ENCODE measurements around the gene SLC35B1. TPM values are rescaled to one million over a fixed set of nuclear protein-coding genes. Genes with fewer than 3 reads are reported as not detected.

SLC35B1 gene
- total RNA-seq, 1 experiment from 2014 or later: 99.6 TPM

- H3K27me3 Mint-ChIP-seq (ENCODE audit: insufficient read depth, unreplicated experiment): no peaks in the 10 kb centered on the region
- H3K4me3 Mint-ChIP-seq (ENCODE audit: unreplicated experiment): no peak overlapping the region
- ChIA-PET CTCF (interaction anchor here (0.7 to 1.1 kb wide), 2 partner anchors 320 to 926 kb away, joined by 3 read pairs; no protein-coding TSS in a partner anchor), POLR2A (interaction anchor here (0.7 to 1.1 kb wide), 2 partner anchors 14 to 97 kb away, joined by 3 read pairs; no protein-coding TSS in a partner anchor)
- H3K27ac Mint-ChIP-seq (ENCODE audit: low read depth, unreplicated experiment): no peak overlapping the region
- no peak for DNase-seq (ENCODE audit: unreplicated experiment)
- H3K4me1 Mint-ChIP-seq (ENCODE audit: insufficient read depth, unreplicated experiment): no peaks in the 10 kb centered on the region
- TF ChIP-seq CTCF (IDR thresholded peaks at IDR 0.05; ENCODE audit: unreplicated experiment): no peak
- no peaks in the 10 kb centered on the region for H3K9me3 Mint-ChIP-seq (ENCODE audit: unreplicated experiment)
- intact Hi-C loops (cut with micrococcal nuclease): no loop called here
- BruUV-seq (replicated peaks): no TSS peak
- H3K36me3 Mint-ChIP-seq (ENCODE audit: insufficient read depth, unreplicated experiment): no peaks in the 10 kb centered on the region
Measured at GRCh38 chr17:49755663-49756283, 48.0 kb upstream of the SLC35B1 start.

GRCh38 chr17:49753959-49754391 is 46.2 kb upstream of the SLC35B1 start:
- ChIA-PET POLR2A (no interaction called here), CTCF (no interaction called here)
- Mint-ChIP-seq H3K9me3 (ENCODE audit: unreplicated experiment) (no peaks in the 10 kb centered on the region), H3K27me3 (ENCODE audit: insufficient read depth, unreplicated experiment) (no peaks in the 10 kb centered on the region), H3K27ac (ENCODE audit: low read depth, unreplicated experiment) (no peak overlapping the region), H3K36me3 (ENCODE audit: insufficient read depth, unreplicated experiment) (no peaks in the 10 kb centered on the region), H3K4me1 (ENCODE audit: insufficient read depth, unreplicated experiment) (no peaks in the 10 kb centered on the region), H3K4me3 (ENCODE audit: unreplicated experiment) (no peak overlapping the region)
- intact Hi-C loops (cut with micrococcal nuclease): no loop called here
- no peak for TF ChIP-seq CTCF (IDR thresholded peaks at IDR 0.05; ENCODE audit: unreplicated experiment)
- no TSS peak for BruUV-seq (replicated peaks)
- no peak for DNase-seq (ENCODE audit: unreplicated experiment)

- intact Hi-C loops (cut with micrococcal nuclease): no loop called here
- POLR2A ChIA-PET: no interaction called here
- no peaks in the 10 kb centered on the region for H3K9me3 Mint-ChIP-seq (ENCODE audit: unreplicated experiment)
- no peak overlapping the region for H3K4me3 Mint-ChIP-seq (ENCODE audit: unreplicated experiment)
- no peak for TF ChIP-seq CTCF (IDR thresholded peaks at IDR 0.05; ENCODE audit: unreplicated experiment)
- no peaks in the 10 kb centered on the region for H3K4me1 Mint-ChIP-seq (ENCODE audit: insufficient read depth, unreplicated experiment)
- DNase-seq (ENCODE audit: unreplicated experiment): no peak
- CTCF ChIA-PET: interaction anchor here (0.7 to 1.2 kb wide), 2 partner anchors 45 to 185 kb away, joined by 3 to 4 read pairs; partner anchors contain the start of gene SLC35B1
- no peaks in the 10 kb centered on the region for H3K27me3 Mint-ChIP-seq (ENCODE audit: insufficient read depth, unreplicated experiment)
- no peaks in the 10 kb centered on the region for H3K36me3 Mint-ChIP-seq (ENCODE audit: insufficient read depth, unreplicated experiment)
- no TSS peak for BruUV-seq (replicated peaks)
- H3K27ac Mint-ChIP-seq (ENCODE audit: low read depth, unreplicated experiment): no peak overlapping the region
Measured at GRCh38 chr17:49752508-49752907, 44.7 kb upstream of the SLC35B1 start.

GRCh38 chr17:49749730-49750129 is 42.0 kb upstream of the SLC35B1 start:
- CTCF ChIA-PET: no interaction called here
- no peak for DNase-seq (ENCODE audit: unreplicated experiment)
- no peak for TF ChIP-seq CTCF (IDR thresholded peaks at IDR 0.05; ENCODE audit: unreplicated experiment)
- Mint-ChIP-seq H3K4me3 (ENCODE audit: unreplicated experiment) (no peak overlapping the region), H3K9me3 (ENCODE audit: unreplicated experiment) (no peaks in the 10 kb centered on the region), H3K27ac (ENCODE audit: low read depth, unreplicated experiment) (no peak overlapping the region), H3K4me1 (ENCODE audit: insufficient read depth, unreplicated experiment) (no peaks in the 10 kb centered on the region), H3K36me3 (ENCODE audit: insufficient read depth, unreplicated experiment) (no peaks in the 10 kb centered on the region), H3K27me3 (ENCODE audit: insufficient read depth, unreplicated experiment) (no peaks in the 10 kb centered on the region)
- POLR2A ChIA-PET: interaction anchor here (0.8 kb wide), 1 partner anchor 18 kb away, joined by 3 read pairs; no protein-coding TSS in a partner anchor
- no TSS peak for BruUV-seq (replicated peaks)
- intact Hi-C loops (cut with micrococcal nuclease): no loop called here

All from MCF 10A (cell line).